ENCODE results near the gene SS18.

DNA sequence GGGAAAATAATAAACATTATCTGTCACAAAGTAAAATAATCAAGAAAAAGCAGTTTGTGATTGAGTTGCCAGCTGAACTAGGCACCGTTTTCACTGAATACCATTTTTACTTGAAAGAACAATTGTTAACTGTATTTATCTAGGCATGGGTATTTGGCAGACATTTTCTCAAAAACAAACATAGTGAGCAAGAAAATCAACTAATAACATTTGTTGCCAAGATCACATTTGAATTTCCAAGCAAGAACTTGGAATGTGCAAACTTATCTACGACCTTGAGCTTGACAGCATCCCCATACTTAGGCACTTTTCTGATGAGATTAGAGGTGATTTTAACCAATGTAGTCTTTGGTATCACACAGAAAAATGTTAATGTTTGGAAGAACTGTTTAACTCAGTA lies 16.7 kb downstream of the SS18 start:
- TF ChIP-seq, protein P1, sequence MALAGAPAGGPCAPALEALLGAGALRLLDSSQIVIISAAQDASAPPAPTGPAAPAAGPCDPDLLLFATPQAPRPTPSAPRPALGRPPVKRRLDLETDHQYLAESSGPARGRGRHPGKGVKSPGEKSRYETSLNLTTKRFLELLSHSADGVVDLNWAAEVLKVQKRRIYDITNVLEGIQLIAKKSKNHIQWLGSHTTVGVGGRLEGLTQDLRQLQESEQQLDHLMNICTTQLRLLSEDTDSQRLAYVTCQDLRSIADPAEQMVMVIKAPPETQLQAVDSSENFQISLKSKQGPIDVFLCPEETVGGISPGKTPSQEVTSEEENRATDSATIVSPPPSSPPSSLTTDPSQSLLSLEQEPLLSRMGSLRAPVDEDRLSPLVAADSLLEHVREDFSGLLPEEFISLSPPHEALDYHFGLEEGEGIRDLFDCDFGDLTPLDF (CRISPR knock-in tag; IDR thresholded peaks at IDR 0.05): no peak
- no peak for TF ChIP-seq PCBP2 (optimal IDR thresholded peaks at IDR 0.05; ENCODE audit: low read depth, low read length, poor library complexity, severe bottlenecking)
- TF ChIP-seq, protein P2, sequence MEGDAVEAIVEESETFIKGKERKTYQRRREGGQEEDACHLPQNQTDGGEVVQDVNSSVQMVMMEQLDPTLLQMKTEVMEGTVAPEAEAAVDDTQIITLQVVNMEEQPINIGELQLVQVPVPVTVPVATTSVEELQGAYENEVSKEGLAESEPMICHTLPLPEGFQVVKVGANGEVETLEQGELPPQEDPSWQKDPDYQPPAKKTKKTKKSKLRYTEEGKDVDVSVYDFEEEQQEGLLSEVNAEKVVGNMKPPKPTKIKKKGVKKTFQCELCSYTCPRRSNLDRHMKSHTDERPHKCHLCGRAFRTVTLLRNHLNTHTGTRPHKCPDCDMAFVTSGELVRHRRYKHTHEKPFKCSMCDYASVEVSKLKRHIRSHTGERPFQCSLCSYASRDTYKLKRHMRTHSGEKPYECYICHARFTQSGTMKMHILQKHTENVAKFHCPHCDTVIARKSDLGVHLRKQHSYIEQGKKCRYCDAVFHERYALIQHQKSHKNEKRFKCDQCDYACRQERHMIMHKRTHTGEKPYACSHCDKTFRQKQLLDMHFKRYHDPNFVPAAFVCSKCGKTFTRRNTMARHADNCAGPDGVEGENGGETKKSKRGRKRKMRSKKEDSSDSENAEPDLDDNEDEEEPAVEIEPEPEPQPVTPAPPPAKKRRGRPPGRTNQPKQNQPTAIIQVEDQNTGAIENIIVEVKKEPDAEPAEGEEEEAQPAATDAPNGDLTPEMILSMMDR (CRISPR knock-in tag; IDR thresholded peaks at IDR 0.05): no peak

Measured in HepG2 (cell line).